ENCODE data around the gene RIPK4.

- TF ChIP-seq ESRRA (CRISPR knock-in tag; IDR thresholded peaks at IDR 0.05; ENCODE audit: borderline replicate concordance) (no peak), STAT6 (CRISPR knock-in tag; conservative IDR thresholded peaks at IDR 0.05; ENCODE audit: low read depth) (no peak), CTCF (IDR thresholded peaks at IDR 0.05) (no peak)
These were observed 68.8 kb downstream of the RIPK4 start for GRCh38 chr21:41698071-41698470.
